KG1 (cell line): ENCODE measurements around the gene KLHL6.
"Not testable (repeated sequence)": the region's sequence is repeated elsewhere in the genome, so short reads cannot be mapped to it uniquely, and the experiment has no call there.

Source experiments
- DNase-seq: peaks from one replicate; lab custom pipeline; 2025; lab: John Stamatoyannopoulos, UW

Gene KLHL6

DNA sequence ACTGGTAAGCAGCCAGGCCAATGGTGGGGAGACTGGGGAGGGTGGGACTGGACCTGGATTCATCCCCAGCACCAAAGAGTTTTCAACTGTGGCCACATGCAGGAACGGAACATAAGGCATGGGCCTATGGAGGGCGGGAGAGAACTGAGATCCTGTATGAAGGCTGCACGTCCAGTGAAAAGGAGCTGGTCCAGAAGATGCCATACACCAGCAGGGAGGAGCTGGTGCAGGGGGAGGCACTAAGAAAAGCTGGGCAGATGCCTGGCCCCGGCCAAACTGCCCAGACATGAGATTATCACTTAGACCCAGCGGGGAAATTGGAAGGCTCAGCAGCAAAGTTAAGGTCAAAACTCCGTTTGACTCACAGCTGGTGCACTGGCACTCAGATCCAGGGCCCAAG, 69.0 kb downstream of the KLHL6 start:
- no peak for DNase-seq

- no peak for DNase-seq
Observed at GRCh38 chr3:183485585-183485984, 69.9 kb downstream of the KLHL6 start.

- DNase-seq = no peak
Observed at GRCh38 chr3:183485093-183485492, 70.4 kb downstream of the KLHL6 start.

- no peak for DNase-seq
Observed at GRCh38 chr3:183484431-183485075, 71.0 kb downstream of the KLHL6 start.

GRCh38 chr3:183481582-183481981, 73.9 kb downstream of the KLHL6 start:
- no peak for DNase-seq

DNA sequence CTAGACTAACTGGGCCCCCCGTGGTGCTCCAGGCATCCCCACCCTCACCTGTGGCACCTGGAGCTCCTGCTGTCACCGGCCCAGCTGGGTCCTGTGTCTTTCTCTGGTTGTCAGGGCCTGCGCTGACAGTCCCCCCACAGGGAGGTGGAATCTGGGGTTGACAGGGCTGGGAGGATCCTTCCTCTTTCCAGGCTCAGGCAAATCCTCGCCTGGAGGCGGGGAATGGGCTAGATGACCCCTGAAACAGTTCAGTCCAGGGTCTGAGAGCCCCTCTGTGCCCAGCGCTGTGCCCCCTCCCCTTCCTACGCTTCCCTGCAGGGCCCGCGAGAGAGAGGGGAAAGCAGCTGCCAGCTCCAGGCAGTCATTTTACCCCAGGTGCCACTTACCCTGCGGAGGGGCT, 77.0 kb downstream of the KLHL6 start:
- DNase-seq = no peak

GRCh38 chr3:183477801-183478456, 77.6 kb downstream of the KLHL6 start:
- DNase-seq = no peak

- not testable (repeated sequence) for DNase-seq
Observed at GRCh38 chr3:183475764-183476162, 79.7 kb downstream of the KLHL6 start.

DNA sequence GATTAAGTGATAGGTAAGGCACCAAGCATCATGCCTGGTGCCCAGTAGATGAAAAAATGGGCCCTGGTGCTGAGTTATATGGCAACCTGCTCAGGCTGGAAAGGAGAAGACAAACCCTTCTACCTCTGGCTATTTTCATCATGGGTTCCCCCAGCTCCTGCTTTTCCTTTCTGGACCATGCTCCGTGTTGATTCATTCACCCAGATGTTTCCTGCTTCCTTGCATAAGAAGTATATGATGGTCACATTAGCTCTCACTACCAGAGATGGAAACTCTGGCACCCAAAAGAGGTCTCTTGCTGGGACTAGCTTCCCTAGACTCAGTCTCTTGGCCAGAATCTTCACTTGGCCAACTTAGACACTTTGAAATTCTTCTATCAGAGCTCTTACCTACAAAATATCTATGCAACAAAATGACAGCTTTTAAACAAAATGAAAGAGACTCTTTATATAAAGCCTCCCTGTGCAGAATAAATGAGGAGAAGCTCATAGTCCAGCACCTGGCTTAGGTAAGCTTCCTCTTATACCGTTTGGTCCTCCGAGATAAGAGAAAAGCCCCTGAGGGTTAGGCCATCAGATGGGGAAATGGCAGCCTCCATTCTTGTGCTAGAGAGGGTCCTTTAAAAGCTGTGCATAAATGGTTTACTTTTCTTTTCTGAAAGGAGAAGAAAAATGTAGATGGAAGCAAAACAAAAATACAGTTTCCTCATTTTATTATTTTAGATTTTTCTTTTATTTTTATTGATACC, 80.3 kb downstream of the KLHL6 start:
- no peak for DNase-seq

GRCh38 chr3:183473969-183474368, 81.5 kb downstream of the KLHL6 start:
- no peak for DNase-seq

DNA sequence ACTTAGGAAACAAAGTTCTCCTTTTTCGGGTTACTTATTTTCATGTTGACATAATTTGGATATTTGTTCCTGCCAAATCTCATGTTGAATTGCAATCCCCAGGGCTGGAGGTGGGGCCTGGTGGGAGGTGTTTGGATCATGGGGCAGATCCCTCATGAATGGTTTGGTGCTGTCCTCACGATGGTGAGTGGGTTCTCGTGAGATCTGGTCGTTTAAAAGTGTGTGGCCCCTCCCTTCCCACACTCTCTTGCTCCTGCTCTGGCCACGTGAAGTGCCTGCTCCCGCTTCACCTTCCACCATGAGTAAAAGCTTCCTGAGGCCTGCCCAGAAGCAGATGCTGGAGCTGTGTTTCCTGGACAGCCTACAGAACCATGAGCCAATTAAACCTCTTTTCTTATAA, 83.4 kb downstream of the KLHL6 start:
- no peak for DNase-seq

GRCh38 chr3:183468424-183468823, 87.1 kb downstream of the KLHL6 start:
- DNase-seq = no peak

GRCh38 chr3:183466575-183466974, 88.9 kb downstream of the KLHL6 start:
- DNase-seq = no peak

- DNase-seq = not testable (repeated sequence)
Observed at GRCh38 chr3:183465710-183466109, 89.8 kb downstream of the KLHL6 start.

DNA sequence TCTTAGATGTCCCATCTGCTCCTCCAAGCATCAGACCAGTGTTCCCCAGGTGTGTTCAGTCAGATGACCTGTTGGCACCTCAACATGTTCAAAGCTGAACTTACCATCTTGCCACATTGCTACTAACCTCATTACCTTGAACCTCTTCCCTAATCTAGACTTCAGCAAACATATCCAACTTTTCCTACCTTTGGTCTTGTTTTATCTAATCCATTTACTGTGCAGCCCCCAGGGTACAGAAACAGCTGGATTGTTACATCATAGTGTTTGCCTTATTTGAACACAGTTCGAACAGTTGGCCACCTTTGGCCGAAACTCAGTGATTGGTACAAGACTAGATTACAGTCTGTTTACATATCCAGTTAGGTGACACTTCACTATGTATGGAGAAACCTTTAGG, 91.0 kb downstream of the KLHL6 start:
- DNase-seq = no peak

DNA sequence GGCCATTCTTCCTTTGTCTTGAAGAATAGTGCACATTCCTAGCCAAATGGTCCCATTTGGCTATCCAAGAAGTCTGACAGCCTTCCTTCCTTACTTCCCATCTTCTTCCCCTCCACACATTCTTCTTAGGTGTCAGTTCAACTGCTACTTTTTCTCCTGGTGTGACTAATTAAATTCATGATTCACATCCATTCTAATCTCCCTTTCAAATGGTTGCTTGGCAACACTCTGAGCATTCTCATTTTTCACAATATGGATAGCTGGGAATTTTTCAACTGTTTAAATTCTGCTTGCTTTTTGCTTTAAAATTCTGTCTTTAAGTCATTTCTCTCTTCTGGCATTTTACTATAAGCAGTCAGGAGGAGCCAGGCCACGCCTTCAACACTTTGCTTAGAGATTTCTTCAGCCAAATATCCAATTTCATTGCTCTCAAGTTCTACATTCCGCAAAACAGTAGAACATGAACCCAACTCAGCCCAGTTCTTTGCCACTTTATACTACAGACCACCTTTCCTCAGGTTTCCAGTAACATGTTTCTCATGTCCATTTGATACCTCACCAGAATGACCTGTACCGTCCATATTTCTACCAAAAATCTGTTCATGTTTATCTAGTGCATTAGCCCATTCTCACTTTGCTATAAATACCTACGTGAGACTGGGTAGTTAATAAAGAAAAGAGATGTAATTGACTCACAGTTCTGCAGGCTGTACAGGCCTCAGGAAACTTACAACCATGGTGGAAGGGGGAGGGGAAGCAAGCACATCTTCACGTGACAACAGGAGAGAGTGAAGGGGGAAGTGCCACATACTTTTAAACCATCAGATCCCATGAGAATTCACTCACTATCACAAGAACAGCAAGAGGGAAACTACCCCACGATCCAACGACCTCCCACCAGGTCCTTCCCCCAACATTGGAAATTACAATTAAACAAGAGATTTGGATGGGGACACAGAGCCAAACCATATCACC, 95.1 kb downstream of the KLHL6 start:
- DNase-seq = no peak

DNA sequence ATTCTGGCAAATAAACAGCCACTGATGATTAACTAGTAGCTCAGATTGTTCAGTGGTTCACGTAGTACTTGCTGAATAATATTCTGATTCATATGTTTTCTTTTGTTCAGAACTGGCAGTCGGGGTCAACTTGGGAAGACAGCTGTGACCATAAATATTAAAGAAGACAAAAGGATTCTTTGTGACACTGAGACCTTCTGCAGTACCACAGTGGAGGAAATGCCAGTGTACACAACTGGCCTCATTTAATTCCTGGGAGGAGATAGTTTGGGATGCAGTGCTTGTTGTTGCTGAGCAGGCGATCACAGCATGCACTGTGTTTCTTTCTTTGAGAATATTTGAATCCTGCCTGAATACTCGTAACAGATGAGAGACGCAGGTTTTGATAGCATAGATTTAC, 100.4 kb downstream of the KLHL6 start:
- DNase-seq = no peak

DNA sequence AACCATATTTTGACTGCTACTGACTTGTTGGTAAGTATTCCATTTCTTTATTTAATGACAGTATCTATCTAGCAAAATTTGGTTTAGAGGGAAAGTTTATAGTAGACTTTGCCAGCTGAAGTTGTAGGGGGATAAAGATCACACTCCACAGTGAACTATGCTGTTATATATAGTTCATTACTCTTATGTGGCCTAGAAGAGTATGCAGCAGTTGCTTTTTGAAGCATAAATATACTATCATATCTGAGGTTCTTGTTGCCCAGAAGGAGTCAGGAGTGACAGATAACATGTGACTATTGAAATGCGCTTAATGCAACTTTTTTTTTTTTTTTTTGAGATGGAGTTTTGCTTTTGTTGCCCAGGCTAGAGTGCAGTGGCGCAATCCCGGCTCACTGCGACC, 101.4 kb downstream of the KLHL6 start:
- DNase-seq = no peak

DNA sequence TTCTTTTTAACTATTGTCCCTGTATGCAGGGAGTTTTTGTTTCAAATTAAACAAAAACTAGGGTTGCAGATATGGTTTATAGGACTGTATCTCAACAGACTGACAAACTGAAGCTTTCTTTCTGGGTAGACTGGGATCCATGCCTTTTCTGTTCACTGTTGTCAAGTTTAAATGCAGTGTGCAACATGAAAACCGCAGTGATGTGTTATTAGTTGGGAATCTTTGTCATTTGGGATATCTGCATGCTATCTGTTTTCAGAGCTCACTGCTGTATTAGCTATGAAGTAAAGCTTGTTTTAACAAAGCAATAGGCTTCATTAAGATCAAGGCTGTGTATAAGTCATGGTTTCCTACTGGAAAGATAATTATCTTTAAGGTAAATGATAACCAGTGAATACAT, 105.7 kb downstream of the KLHL6 start:
- DNase-seq = no peak

GRCh38 chr3:183449391-183449790, 106.1 kb downstream of the KLHL6 start:
- DNase-seq = no peak

GRCh38 chr3:183448369-183449128, 107.0 kb downstream of the KLHL6 start:
- DNase-seq = no peak
